Pancreas (tissue), 10 donors: ENCODE results near the gene TLX1. TPM values are rescaled to one million over a fixed set of nuclear protein-coding genes. Genes with fewer than 3 reads are reported as not detected.
"Not testable (repeated sequence)": the region's sequence is repeated elsewhere in the genome, so short reads cannot be mapped to it uniquely, and the experiment has no call there.

Experiments
- ATAC-seq, 4 donors: fragments of 200-7000 bp; cut with Tn5 transposase; one replicate each; pipeline versions ENCODE4 v1.8.0 to v1.9.1; 2020; ENCODE audit warnings: mild to moderate bottlenecking in 4 of 4, moderate library complexity in 4 of 4
- DNase-seq, 6 donors: peaks; one replicate each; pipeline ENCODE4 v3.0.0-alpha.2; 2020
- FAIRE-seq: peaks from 2 replicates; lab custom pipeline; 2012; peaks lifted over from hg19 to GRCh38; lab: Jason Lieb, UNC
- H3K27ac ChIP-seq, 4 donors: fragments of 200-600 bp; sonication (generic); 1 replicate in 3 of 4; 2 replicates in 1 of 4; pipeline versions ENCODE4 v1.5.0 to v1.8.0; 2020
- H3K27me3 ChIP-seq, 4 donors: fragments of 200-600 bp; one replicate each; pipeline ENCODE4 v1.8.0; 2021
- H3K36me3 ChIP-seq, 3 donors: fragments of 200-600 bp; sonication (generic) in 1 of 3; one replicate each; pipeline versions ENCODE4 v1.5.0 to v1.8.0; 2020 to 2021
- H3K4me1 ChIP-seq, 3 donors: fragments of 200-600 bp; one replicate each; pipeline ENCODE4 v1.8.0; 2021
- H3K4me3 ChIP-seq, 4 donors: fragments of 200-600 bp; sonication (generic) in 2 of 4; one replicate each; pipeline versions ENCODE4 v1.5.0 to v1.8.0; 2020 to 2021
- H3K9me3 ChIP-seq, 4 donors: fragments of 200-600 bp; one replicate each; pipeline ENCODE4 v1.8.0; 2021
- CTCF ChIP-seq, 4 donors: fragments of 200-600 bp; sonication (generic) in 3 of 4; IDR thresholded peaks; one replicate each; pipeline versions ENCODE4 v1.5.0 to v1.8.0; 2021; ENCODE audit warnings: antibody characterized with exemption in 4 of 4
- WGBS, 2 donors: extraction: QIAGEN DNeasy Blood & Tissue Kit; methylation state at CpG; one replicate each; pipeline ENCODE4 v1.1.7; 2013; 5-methylcytosine and 5-hydroxymethylcytosine counted together
- intact Hi-C, 3 donors: fragments of 100-400 bp; cut with DNase I; formaldehyde crosslinking; loops; one replicate each; pipeline versions ENCODE4 v1.11.1 to v1.14.2; 2022
- polyA plus RNA-seq, 2 donors: library from polyadenylated mRNA; stranded (reverse); fragments of 200-250 nt; gene quantifications; one replicate each; pipeline ENCODE4 v1.2.3, GENCODE V29; 2013
- total RNA-seq, 6 donors: library from RNA; stranded (reverse); fragmentation: NEBNext Ultra II Directional in 4 of 6; extraction: Animal tissue kit (Norgen Biotek cat#: 25700) in 4 of 6; gene quantifications; one replicate each; pipeline versions ENCODE4 v1.2.1 to v1.2.4, GENCODE V29; 2021 to 2023
- donor health status: healthy with polysubstance abuse.
- donor health status: DM: no; HTN: no; CAD: no; lungs with moderate emphysema.
- donor health status: DM: no; HTN: no; CAD: no.
- donor health status: control.
- donor health status: control.
- donor health status: Bipolar disorder and iron deficiency.
- donor health status: DM: yes; HTN: yes; CAD: no.
- donor health status: DM: no; HTN: no; CAD: no.
- donor health status: DM: no; HTN: no; CAD: no.
- donor health status: DM: yes; HTN: yes; CAD: no.

TLX1 gene
- total and polyA plus RNA-seq, 8 donors = 0.11 to 0.19 TPM; not detected in 6

- no peaks in the 10 kb centered on the region for H3K36me3 ChIP-seq
- no peaks in the 10 kb centered on the region for H3K4me1 ChIP-seq
- no peak overlapping the region for H3K4me3 ChIP-seq
- 61 to 68% methylated on average over 3 of the region's 3 CpGs for WGBS, 2 donors
- ATAC-seq = no peak
- peaks cover 0 to 10% (median 5%) of the 10 kb centered on the region in 4 donors for H3K27me3 ChIP-seq
- no peak for TF ChIP-seq CTCF (IDR thresholded peaks at IDR 0.05)
- no peak for FAIRE-seq
- intact Hi-C loops = no loop called here
- no peak overlapping the region for H3K27ac ChIP-seq
- H3K9me3 ChIP-seq = no peaks in the 10 kb centered on the region
- DNase-seq = no peak
Measured at GRCh38 chr10:101152316-101152715, 21.2 kb downstream of the TLX1 start.

DNA sequence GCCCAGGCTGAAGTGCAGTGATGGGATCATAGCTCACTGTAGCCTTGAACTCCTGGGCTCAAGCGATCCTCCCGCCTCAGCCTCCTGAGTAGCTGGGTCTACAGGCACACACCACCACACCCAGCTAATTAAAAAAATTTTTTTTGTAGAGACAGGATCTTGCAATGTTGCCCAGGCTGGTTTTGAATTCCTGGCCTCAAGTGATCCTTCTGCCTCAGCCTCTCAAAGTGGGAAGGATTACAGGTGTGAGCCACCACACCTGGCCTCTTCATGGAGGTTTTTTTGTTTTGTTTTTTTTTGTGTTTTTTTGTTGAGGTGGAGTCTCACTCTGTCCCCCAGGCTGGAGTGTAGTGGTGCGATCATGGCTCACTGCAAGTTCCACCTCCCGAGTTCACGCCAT, 23.4 kb downstream of the TLX1 start:
- ATAC-seq, H3K27me3 ChIP-seq: not testable (repeated sequence)

GRCh38 chr10:101155896-101156295, 24.8 kb downstream of the TLX1 start:
- Histone ChIP-seq H3K27ac (no peak overlapping the region), H3K27me3 (peaks cover 0 to 4% (median 0%) of the 10 kb centered on the region in 4 donors), H3K36me3 (no peaks in the 10 kb centered on the region), H3K4me1 (no peaks in the 10 kb centered on the region), H3K9me3 (no peaks in the 10 kb centered on the region), H3K4me3 (no peak overlapping the region)
- no peak for FAIRE-seq
- no peak for ATAC-seq
- DNase-seq = no peak
- intact Hi-C loops = no loop called here
- WGBS, 2 donors = 34 to 38% methylated on average over 3 of the region's 3 CpGs
- no peak for TF ChIP-seq CTCF (IDR thresholded peaks at IDR 0.05)

More for the DNA sequence above, 23.4 kb downstream of the TLX1 start:
- intact Hi-C loops, H3K4me1 ChIP-seq, FAIRE-seq, H3K9me3 ChIP-seq, H3K36me3 ChIP-seq, H3K27ac ChIP-seq, H3K4me3 ChIP-seq, DNase-seq: not testable (repeated sequence)
- WGBS, 2 donors = 89 to 94% methylated on average over 5 of the region's 5 CpGs

- no peak for TF ChIP-seq CTCF (IDR thresholded peaks at IDR 0.05)
- H3K27me3 ChIP-seq = peaks cover 0 to 4% (median 0%) of the 10 kb centered on the region in 4 donors
- FAIRE-seq = no peak
- 35 to 37% methylated on average over 6 of the region's 6 CpGs for WGBS, 2 donors
- no peaks in the 10 kb centered on the region for H3K36me3 ChIP-seq
- no peaks in the 10 kb centered on the region for H3K4me1 ChIP-seq
- no peak overlapping the region for H3K4me3 ChIP-seq
- no peak for ATAC-seq
- intact Hi-C loops = no loop called here
- no peaks in the 10 kb centered on the region for H3K9me3 ChIP-seq
- DNase-seq = no peak
- H3K27ac ChIP-seq = no peak overlapping the region
Measured at GRCh38 chr10:101157756-101158458, 26.8 kb downstream of the TLX1 start.

- H3K27ac ChIP-seq = no peak overlapping the region
- FAIRE-seq (no peak), ATAC-seq (no peak), DNase-seq (no peak)
- H3K9me3 ChIP-seq = no peaks in the 10 kb centered on the region
- H3K4me1 ChIP-seq = no peaks in the 10 kb centered on the region
- intact Hi-C loops = no loop called here
- H3K27me3 ChIP-seq = peaks cover 0 to 4% (median 0%) of the 10 kb centered on the region in 4 donors
- no peak for TF ChIP-seq CTCF (IDR thresholded peaks at IDR 0.05)
- no peaks in the 10 kb centered on the region for H3K36me3 ChIP-seq
- WGBS, 2 donors = 46 to 58% methylated on average over 4 of the region's 4 CpGs
- no peak overlapping the region for H3K4me3 ChIP-seq
Measured at GRCh38 chr10:101158459-101159058, 27.5 kb downstream of the TLX1 start.
